HepG2 (cell line): ENCODE results near the gene JAG1. TPM values are rescaled to one million over a fixed set of nuclear protein-coding genes. Genes with fewer than 3 reads are reported as not detected.
A peak's percentile ranks its signal among the peaks of the same experiment; 100 is the strongest.

ENCODE experiments used
- ATAC-seq: fragments of 200-7000 bp; cut with Tn5 transposase; 3 replicates; pipeline ENCODE4 v1.9.1; 2020; ENCODE audit warnings: mild to moderate bottlenecking, moderate library complexity
- BruUV-seq: library from RNA; stranded (reverse); fragments of 400-500 nt; replicated peaks from 2 replicates; lab custom pipeline; 2021; lab: Mats Ljungman, UMichigan
- CTCF ChIA-PET: fragments of 300-600 bp; formaldehyde crosslinking; extraction: SDS; loops from one replicate; lab custom pipeline; 2021; ENCODE audit warnings: low total read pairs, inconsistent platforms, low intra/inter-chr PET ratio; lab: Yijun Ruan, JAX
- POLR2A ChIA-PET: fragments of 350-600 bp; sonication (Branson Sonifier 250); formaldehyde crosslinking; loops from one replicate; lab custom pipeline; 2020; ENCODE audit warnings: antibody characterized with exemption, inconsistent platforms; lab: Yijun Ruan, JAX
- DNase-seq: peaks from one replicate; pipeline ENCODE4 v3.0.0-alpha.2; 2015; ENCODE audit warnings: low spot score
- FAIRE-seq: peaks from 3 replicates; lab custom pipeline; 2011; peaks lifted over from hg19 to GRCh38; lab: Jason Lieb, UNC
- H2AFZ ChIP-seq: one replicate; pipeline ENCODE4 v1.6.1; 2011; ENCODE audit warnings: low read length, inconsistent platforms
- H3K27ac ChIP-seq: fragments of 300-600 bp; 3 replicates; pipeline ENCODE4 v1.8.0; 2011; ENCODE audit warnings: mixed run types, mild to moderate bottlenecking, mixed read lengths, low read length, inconsistent platforms; ENCODE audit not compliant: insufficient read depth; ENCODE audit errors: extremely low read length
- H3K27me3 ChIP-seq, 2 experiments: fragments of 200-600 bp in 1 of 2; 2 replicates in 1 of 2; 3 replicates in 1 of 2; pipeline versions ENCODE4 v1.6.0 to v1.8.0; 2011; ENCODE audit warnings: low read length in 2 of 2, mild to moderate bottlenecking in 2 of 2, moderate library complexity in 2 of 2, inconsistent platforms in 1 of 2; ENCODE audit not compliant: insufficient read depth in 2 of 2, control insufficient read depth in 1 of 2
- H3K36me3 ChIP-seq, 2 experiments: fragments of 200-600 bp in 1 of 2; replicated peaks in 1 of 2; 2 replicates in 1 of 2; 3 replicates in 1 of 2; pipeline versions ENCODE4 v1.5.1 to v1.8.0; 2011; ENCODE audit warnings: low read length in 2 of 2, inconsistent platforms in 1 of 2; ENCODE audit not compliant: insufficient read depth in 2 of 2, control insufficient read depth in 1 of 2
- H3K4me1 ChIP-seq: 2 replicates; pipeline ENCODE4 v1.5.1; 2012; ENCODE audit warnings: low read length, inconsistent platforms; ENCODE audit not compliant: insufficient read depth
- H3K4me2 ChIP-seq: 2 replicates; pipeline ENCODE4 v1.6.0; 2011; ENCODE audit warnings: low read depth, low read length, inconsistent platforms
- H3K4me3 ChIP-seq, 3 experiments: fragments of 200-600 bp in 1 of 3; sonication (generic), shearing (Covaris generic) in 1 of 3; replicated peaks in 1 of 3; 2 replicates each; pipeline ENCODE4 v1.5.1; 2011 to 2016; ENCODE audit warnings: low read length in 3 of 3, inconsistent platforms in 2 of 3, low read depth in 2 of 3, mild to moderate bottlenecking in 2 of 3, control low read depth in 1 of 3, mixed read lengths in 1 of 3; ENCODE audit not compliant: insufficient read depth in 1 of 3
- H3K79me2 ChIP-seq: one replicate; pipeline ENCODE4 v1.6.1; 2011; ENCODE audit warnings: low read length, inconsistent platforms; ENCODE audit not compliant: insufficient read depth
- H3K9ac ChIP-seq: 2 replicates; pipeline ENCODE4 v1.6.0; 2011; ENCODE audit warnings: mild to moderate bottlenecking, low read depth, low read length, inconsistent platforms; ENCODE audit not compliant: insufficient read depth
- H3K9me3 ChIP-seq: 2 replicates; pipeline ENCODE4 v1.5.1; 2012; ENCODE audit warnings: mild to moderate bottlenecking, low read length
- H4K20me1 ChIP-seq: 2 replicates; pipeline ENCODE4 v1.6.0; 2011; ENCODE audit warnings: inconsistent platforms, mild to moderate bottlenecking, low read length, moderate library complexity; ENCODE audit not compliant: insufficient read depth
- DNMT3B ChIP-seq: conservative IDR thresholded peaks from 2 replicates; pipeline ENCODE4 v1.6.1; 2016; ENCODE audit warnings: missing biosample characterization, control low read depth
- HOMEZ ChIP-seq: IDR thresholded peaks from 2 replicates; pipeline ENCODE4 v1.6.1; 2016; ENCODE audit warnings: low read depth
- MBNL3 ChIP-seq: fragments of 250-450 bp; sonication (Bioruptor Pico); conservative IDR thresholded peaks from 2 replicates; pipeline ENCODE4 v1.8.0; 2022; ENCODE audit warnings: mild to moderate bottlenecking, inconsistent platforms
- NFYB ChIP-seq: sonication (generic); formaldehyde crosslinking; IDR thresholded peaks from 2 replicates; pipeline ENCODE4 v1.4.0; 2020; ENCODE audit warnings: missing genetic modification reagents
- SIN3B ChIP-seq: fragments of 150-350 bp; IDR thresholded peaks from 2 replicates; pipeline ENCODE4 v1.6.1; 2014; ENCODE audit warnings: low read length
- SRF ChIP-seq: IDR thresholded peaks from 2 replicates; pipeline ENCODE4 v1.6.1; 2011; ENCODE audit warnings: mild to moderate bottlenecking, low read depth, low read length, moderate library complexity
- TSC22D2 ChIP-seq: sonication (generic); formaldehyde crosslinking; IDR thresholded peaks from 2 replicates; pipeline ENCODE4 v1.5.1; 2020; ENCODE audit warnings: missing genetic modification reagents, mild to moderate bottlenecking, borderline replicate concordance
- ZBTB33 ChIP-seq: sonication (generic); formaldehyde crosslinking; IDR thresholded peaks from 2 replicates; pipeline ENCODE4 v1.4.0; 2020; ENCODE audit warnings: missing genetic modification reagents
- ZFP1 ChIP-seq: IDR thresholded peaks from 2 replicates; pipeline ENCODE4 v1.6.1; 2016
- ZFP36L1 ChIP-seq: sonication (generic); formaldehyde crosslinking; IDR thresholded peaks from 2 replicates; pipeline ENCODE4 v1.8.0; 2022; ENCODE audit warnings: mild to moderate bottlenecking, missing genetic modification reagents, moderate library complexity
- ZNF224 ChIP-seq: sonication (generic); formaldehyde crosslinking; IDR thresholded peaks from 2 replicates; pipeline ENCODE4 v1.5.0; 2020; ENCODE audit warnings: mild to moderate bottlenecking, missing genetic modification reagents
- ZNF230 ChIP-seq: sonication (generic); formaldehyde crosslinking; IDR thresholded peaks from 2 replicates; pipeline ENCODE4 v1.4.0; 2020; ENCODE audit warnings: mild to moderate bottlenecking, missing genetic modification reagents
- ZNF563 ChIP-seq: sonication (generic); formaldehyde crosslinking; IDR thresholded peaks from 2 replicates; pipeline ENCODE4 v1.8.0; 2022; ENCODE audit warnings: mild to moderate bottlenecking, moderate library complexity, missing genetic modification reagents
- ZNF644 ChIP-seq: IDR thresholded peaks from 2 replicates; pipeline ENCODE4 v1.6.1; 2016; ENCODE audit warnings: low read depth
- ZXDC ChIP-seq: sonication (generic); formaldehyde crosslinking; IDR thresholded peaks from 2 replicates; pipeline ENCODE4 v1.5.0; 2020; ENCODE audit warnings: mild to moderate bottlenecking, missing genetic modification reagents
- WGBS: methylation state at CpG from one replicate; pipeline ENCODE4 v1.1.6; 2017; ENCODE audit warnings: low lambda C conversion rate; 5-methylcytosine and 5-hydroxymethylcytosine counted together
- in situ Hi-C: cut with HindIII; loops from 2 replicates; pipeline ENCODE4 v1.10.0; 2017; ENCODE audit warnings: low pct_unique_long_range_greater_than_20kb; ENCODE audit not compliant: extremely low pct_ligation_motif_present
- intact Hi-C: fragments of 100-400 bp; cut with micrococcal nuclease; formaldehyde crosslinking; loops from one replicate; pipeline ENCODE4 v1.10.0; 2022; ENCODE audit not compliant: unreplicated experiment
- polyA plus RNA-seq, 8 experiments: library from polyadenylated mRNA; depleted of rRNA in 3 of 8; stranded (reverse) in 7 of 8; unstranded in 1 of 8; fragments of >200 nt; fragmentation: Illumina TruSeq in 4 of 8; extraction: Trizol in 4 of 8; gene quantifications; 2 replicates each; pipeline versions ENCODE4 v1.2.1 to v1.2.3, GENCODE V29; 2011 to 2016; ENCODE audit warnings: low read depth in 4 of 8, missing spikeins in 1 of 8, mixed read lengths in 1 of 8; ENCODE audit not compliant: insufficient read depth in 1 of 8
- total RNA-seq, 5 experiments: library from RNA; depleted of rRNA; stranded (reverse); fragments of >200 nt; fragmentation: Illumina TruSeq; extraction: Trizol; gene quantifications; 2 replicates each; pipeline ENCODE4 v1.2.3, GENCODE V29; 2016; ENCODE audit warnings: low read depth in 1 of 5

JAG1 gene
- total and polyA plus RNA-seq, 2 of the 13 experiments (the other 11 are each of a cell fraction or from before 2014, with no cell fraction given), result 47.1 to 56.3 TPM

GRCh38 chr20:10665027-10665561 lies 8.7 kb downstream of the JAG1 start:
- Histone ChIP-seq H3K4me1 (peaks cover 100% of the 10 kb centered on the region), H4K20me1 (peaks cover 47% of the 10 kb centered on the region), H3K27ac (peak overlapping the region; percentile 46), H3K9me3 (no peaks in the 10 kb centered on the region), H3K36me3 (peaks cover 52 to 76% of the 10 kb centered on the region in 2 experiments), H3K9ac (peak overlapping the region; percentile 19; the same call in 1 of the 2 replicates), H3K4me2 (peak overlapping the region; percentile 38), H3K79me2 (peaks cover 97% of the 10 kb centered on the region), H3K27me3 (no peaks in the 10 kb centered on the region), H2AFZ (no peak overlapping the region), H3K4me3 (no peak overlapping the region; a peak in 1 of 6 replicates)
- BruUV-seq, result no TSS peak
- ATAC-seq (0 out of 3 replicates have a peak, but pooled peaks have one; percentile 2), FAIRE-seq (peak; percentile 39), DNase-seq (no peak)
- WGBS, result 78% methylated on average over 7 of the region's 7 CpGs
- CTCF ChIA-PET, result no interaction called here
- POLR2A ChIA-PET, result interaction anchor here (0.7 to 6.1 kb wide), 3 partner anchors 8 to 60 kb away, joined by 3 to 43 read pairs (median 4); partner anchors contain the start of gene JAG1
- in situ Hi-C loops (loop anchor here (5.0 kb wide), 1 partner anchor 607 kb away; no protein-coding TSS in a partner anchor), intact Hi-C loops (loop anchor here (10.0 kb wide), 1 partner anchor 200 kb away; no protein-coding TSS in a partner anchor)
- TF ChIP-seq ZXDC (CRISPR knock-in tag), result no peak
- TF ChIP-seq TSC22D2 (CRISPR knock-in tag), result 0 out of 2 replicates have a peak, but pooled peaks have one; percentile 19
- TF ChIP-seq DNMT3B, result 0 out of 2 replicates have a peak, but pooled peaks have one; percentile 74
- no peak for TF ChIP-seq SRF
- no peak for TF ChIP-seq NFYB (CRISPR knock-in tag)
- no peak for TF ChIP-seq HOMEZ
- no peak for TF ChIP-seq MBNL3
- no peak for TF ChIP-seq ZNF644 (CRISPR knock-in tag)
- TF ChIP-seq ZNF224 (CRISPR knock-in tag), result no peak
- TF ChIP-seq ZFP1 (CRISPR knock-in tag), result 0 out of 2 replicates have a peak, but pooled peaks have one; percentile 30
- peak; percentile 62 for TF ChIP-seq ZBTB33
- no peak for TF ChIP-seq ZNF563 (CRISPR knock-in tag)
- TF ChIP-seq ZNF230, result 0 out of 2 replicates have a peak, but pooled peaks have one; percentile 5
- TF ChIP-seq SIN3B, result no peak
- no peak for TF ChIP-seq ZFP36L1 (CRISPR knock-in tag)
